Peyer's patch (tissue), 4 donors: Measurements from ENCODE around the gene NCOA3. TPM values are rescaled to one million over a fixed set of nuclear protein-coding genes. Genes with fewer than 3 reads are reported as not detected.
"Not testable (repeated sequence)": the region's sequence is repeated elsewhere in the genome, so short reads cannot be mapped to it uniquely, and the experiment has no call there.

Experiments
- DNase-seq, 3 donors: peaks; one replicate each; pipeline ENCODE4 v3.0.0-alpha.2; 2017 to 2019
- H3K27ac ChIP-seq, 4 donors: fragments of 200-600 bp; sonication (generic); one replicate each; pipeline ENCODE4 v1.5.1; 2016 to 2019
- H3K27me3 ChIP-seq, 2 donors: fragments of 200-600 bp; sonication (generic); one replicate each; pipeline ENCODE4 v1.5.1; 2019
- H3K36me3 ChIP-seq, 3 donors: fragments of 200-600 bp; sonication (generic); one replicate each; pipeline ENCODE4 v1.5.1; 2016 to 2019
- H3K4me1 ChIP-seq, 4 donors: fragments of 200-600 bp; sonication (generic); one replicate each; pipeline ENCODE4 v1.5.1; 2016 to 2019
- H3K4me3 ChIP-seq, 4 donors: fragments of 200-600 bp; sonication (generic); 1 replicate in 3 of 4; 2 replicates in 1 of 4; pipeline ENCODE4 v1.5.1; 2016 to 2019; ENCODE audit warnings: mild to moderate bottlenecking in 1 of 4
- H3K9me3 ChIP-seq, 4 donors: fragments of 200-600 bp; sonication (generic); one replicate each; pipeline ENCODE4 v1.5.1; 2016 to 2019; ENCODE audit warnings: mild to moderate bottlenecking in 1 of 4
- POLR2A ChIP-seq, 2 donors: fragments of 450-650 bp; IDR thresholded peaks; one replicate each; pipeline ENCODE4 v1.5.1; 2017; ENCODE audit warnings: antibody characterized with exemption in 2 of 2, mild to moderate bottlenecking in 2 of 2, moderate library complexity in 2 of 2
- total RNA-seq, 4 donors: library from RNA; depleted of rRNA; stranded (reverse); fragments of >200 nt; gene quantifications; one replicate each; pipeline ENCODE4 v1.1.0, GENCODE V29; 2016
- TF ChIP-seq, protein P1 (sequence below), 6 experiments: fragments of 450-650 bp in 4 of 6; fragments of 200-600 bp in 2 of 6; sonication (generic) in 1 of 6; IDR thresholded peaks; one replicate each; pipeline ENCODE4 v1.5.1; 2017 to 2019; ENCODE audit warnings: antibody characterized with exemption in 6 of 6, mild to moderate bottlenecking in 3 of 6, moderate library complexity in 1 of 6

The NCOA3 gene
- total RNA-seq, 4 donors from 2014 or later, result 17.9 to 99.9 (median 26.6) TPM

DNA sequence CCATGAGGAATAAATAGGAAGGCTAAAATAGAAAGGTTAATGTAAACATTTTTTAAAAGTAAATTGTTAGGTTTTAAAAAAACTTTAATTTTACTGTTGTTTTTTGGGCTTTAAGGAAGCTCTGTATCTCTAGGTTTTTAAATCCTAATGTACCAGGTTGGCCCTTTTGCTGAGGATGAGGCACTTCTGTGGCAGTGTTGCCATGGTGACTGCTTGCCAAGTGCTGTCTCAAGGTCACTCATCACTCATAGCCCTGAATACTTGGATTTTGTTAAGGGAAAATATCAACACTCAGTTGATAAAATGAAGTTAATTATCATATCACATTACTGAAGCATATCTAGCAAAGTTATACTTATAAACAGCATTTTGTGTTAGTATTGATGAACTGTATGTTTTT is 50.2 kb downstream of the NCOA3 start:
- TF ChIP-seq POLR2A (IDR thresholded peaks at IDR 0.05), result no peak
- TF ChIP-seq, protein P1, sequence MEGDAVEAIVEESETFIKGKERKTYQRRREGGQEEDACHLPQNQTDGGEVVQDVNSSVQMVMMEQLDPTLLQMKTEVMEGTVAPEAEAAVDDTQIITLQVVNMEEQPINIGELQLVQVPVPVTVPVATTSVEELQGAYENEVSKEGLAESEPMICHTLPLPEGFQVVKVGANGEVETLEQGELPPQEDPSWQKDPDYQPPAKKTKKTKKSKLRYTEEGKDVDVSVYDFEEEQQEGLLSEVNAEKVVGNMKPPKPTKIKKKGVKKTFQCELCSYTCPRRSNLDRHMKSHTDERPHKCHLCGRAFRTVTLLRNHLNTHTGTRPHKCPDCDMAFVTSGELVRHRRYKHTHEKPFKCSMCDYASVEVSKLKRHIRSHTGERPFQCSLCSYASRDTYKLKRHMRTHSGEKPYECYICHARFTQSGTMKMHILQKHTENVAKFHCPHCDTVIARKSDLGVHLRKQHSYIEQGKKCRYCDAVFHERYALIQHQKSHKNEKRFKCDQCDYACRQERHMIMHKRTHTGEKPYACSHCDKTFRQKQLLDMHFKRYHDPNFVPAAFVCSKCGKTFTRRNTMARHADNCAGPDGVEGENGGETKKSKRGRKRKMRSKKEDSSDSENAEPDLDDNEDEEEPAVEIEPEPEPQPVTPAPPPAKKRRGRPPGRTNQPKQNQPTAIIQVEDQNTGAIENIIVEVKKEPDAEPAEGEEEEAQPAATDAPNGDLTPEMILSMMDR (IDR thresholded peaks at IDR 0.05), result no peak
- no peak for DNase-seq

DNA sequence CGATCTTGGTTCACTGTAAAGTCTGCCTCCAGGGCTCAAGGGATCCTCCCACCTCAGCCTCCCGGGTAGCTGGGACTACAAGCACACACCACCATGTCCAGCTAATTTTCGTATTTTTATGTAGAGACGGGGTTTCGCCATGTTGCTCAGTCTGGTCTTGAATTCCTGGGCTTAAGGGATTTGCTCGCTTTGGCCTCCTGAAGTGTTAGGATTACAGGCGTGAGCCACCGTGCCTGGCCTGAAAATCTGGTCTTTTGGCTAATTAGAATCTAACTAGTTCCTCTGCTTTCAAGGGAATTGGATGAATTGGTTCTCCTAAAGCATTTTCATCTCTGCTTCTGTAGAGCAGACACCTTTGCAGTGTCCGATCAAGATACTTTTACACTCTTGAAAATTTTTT is 51.3 kb downstream of the NCOA3 start:
- Histone ChIP-seq H3K27me3 (no peaks in the 10 kb centered on the region), H3K4me1 (peaks cover 0 to 3% (median 0%) of the 10 kb centered on the region in 4 donors), H3K4me3 (no peak overlapping the region), H3K36me3 (no peaks in the 10 kb centered on the region), H3K27ac (no peak overlapping the region), H3K9me3 (no peaks in the 10 kb centered on the region)
- DNase-seq, result no peak
- TF ChIP-seq, protein P1 (IDR thresholded peaks at IDR 0.05), result no peak
- TF ChIP-seq POLR2A (IDR thresholded peaks at IDR 0.05), result no peak

More for the DNA sequence above, 50.2 kb downstream of the NCOA3 start:
- Histone ChIP-seq H3K36me3 (no peaks in the 10 kb centered on the region), H3K27me3 (no peaks in the 10 kb centered on the region), H3K4me3 (no peak overlapping the region), H3K9me3 (no peaks in the 10 kb centered on the region), H3K4me1 (peaks cover 0 to 3% (median 0%) of the 10 kb centered on the region in 4 donors), H3K27ac (no peak overlapping the region)

DNA sequence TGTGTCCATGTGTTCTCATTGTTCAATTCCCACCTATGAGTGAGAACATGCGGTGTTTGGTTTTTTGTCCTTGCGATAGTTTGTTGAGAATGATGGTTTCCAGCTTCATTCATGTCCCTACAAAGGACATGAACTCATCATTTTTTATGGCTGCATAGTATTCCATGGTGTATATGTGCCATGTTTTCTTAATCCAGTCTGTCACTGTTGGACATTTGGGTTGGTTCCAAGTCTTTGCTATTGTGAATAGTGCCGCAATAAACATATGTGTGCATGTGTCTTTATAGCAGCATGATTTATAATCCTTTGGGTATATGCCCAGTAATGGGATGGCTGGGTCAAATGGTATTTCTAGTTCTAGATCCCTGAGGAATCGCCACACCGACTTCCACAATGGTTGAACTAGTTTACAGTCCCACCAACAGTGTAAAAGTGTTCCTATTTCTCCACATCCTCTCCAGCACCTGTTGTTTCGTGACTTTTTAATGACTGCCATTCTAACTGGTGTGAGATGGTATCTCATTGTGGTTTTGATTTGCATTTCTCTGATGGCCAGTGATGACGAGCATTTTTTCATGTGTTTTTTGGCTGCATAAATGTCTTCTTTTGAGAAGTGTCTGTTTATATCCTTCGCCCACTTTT is 52.0 kb downstream of the NCOA3 start:
- H3K36me3 ChIP-seq, DNase-seq, H3K9me3 ChIP-seq, H3K4me3 ChIP-seq, H3K4me1 ChIP-seq, H3K27ac ChIP-seq, H3K27me3 ChIP-seq: not testable (repeated sequence)

DNA sequence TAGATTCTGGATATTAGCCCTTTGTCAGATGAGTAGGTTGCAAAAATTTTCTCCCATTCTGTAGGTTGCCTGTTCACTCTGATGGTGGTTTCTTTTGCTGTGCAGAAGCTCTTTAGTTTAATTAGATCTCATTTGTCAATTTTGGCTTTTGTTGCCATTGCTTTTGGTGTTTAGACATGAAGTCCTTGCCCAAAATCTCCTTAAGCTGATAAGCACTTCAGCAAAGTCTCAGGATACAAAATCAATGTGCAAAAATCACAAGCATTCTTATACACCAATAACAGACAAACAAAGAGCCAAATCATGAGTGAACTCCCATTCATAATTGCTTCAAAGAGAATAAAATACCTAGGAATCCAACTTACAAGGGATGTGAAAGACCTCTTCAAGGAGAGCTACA is 52.6 kb downstream of the NCOA3 start:
- H3K4me3 ChIP-seq, DNase-seq, H3K36me3 ChIP-seq, H3K27me3 ChIP-seq, H3K27ac ChIP-seq, H3K4me1 ChIP-seq, H3K9me3 ChIP-seq: not testable (repeated sequence)

DNA sequence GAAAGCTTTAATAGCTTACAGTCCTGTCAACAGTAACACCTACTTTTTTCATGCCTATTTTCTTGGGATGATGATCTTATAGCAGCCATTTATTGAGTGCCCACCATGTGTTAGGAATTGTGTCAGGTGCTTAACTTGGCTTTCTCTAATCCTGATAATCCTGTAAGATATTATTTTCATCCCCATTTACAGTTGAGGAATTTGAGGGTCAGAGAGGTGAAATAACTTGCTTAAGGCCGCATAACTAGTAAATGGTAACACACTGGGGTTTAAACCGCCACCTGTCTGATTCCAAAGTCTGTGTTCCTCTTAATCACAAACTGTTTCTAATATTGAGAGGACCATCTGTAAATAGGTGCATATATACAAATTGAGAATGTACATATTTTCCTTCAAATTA is 55.5 kb downstream of the NCOA3 start:
- TF ChIP-seq, protein P1 (IDR thresholded peaks at IDR 0.05), result no peak
- no peak for TF ChIP-seq POLR2A (IDR thresholded peaks at IDR 0.05)
- no peak overlapping the region for H3K27ac ChIP-seq
- peaks cover 0 to 9% (median 0%) of the 10 kb centered on the region in 4 donors for H3K4me1 ChIP-seq
- no peak overlapping the region for H3K4me3 ChIP-seq
- no peaks in the 10 kb centered on the region for H3K27me3 ChIP-seq
- DNase-seq, result no peak
- H3K36me3 ChIP-seq, result no peaks in the 10 kb centered on the region
- no peaks in the 10 kb centered on the region for H3K9me3 ChIP-seq

DNA sequence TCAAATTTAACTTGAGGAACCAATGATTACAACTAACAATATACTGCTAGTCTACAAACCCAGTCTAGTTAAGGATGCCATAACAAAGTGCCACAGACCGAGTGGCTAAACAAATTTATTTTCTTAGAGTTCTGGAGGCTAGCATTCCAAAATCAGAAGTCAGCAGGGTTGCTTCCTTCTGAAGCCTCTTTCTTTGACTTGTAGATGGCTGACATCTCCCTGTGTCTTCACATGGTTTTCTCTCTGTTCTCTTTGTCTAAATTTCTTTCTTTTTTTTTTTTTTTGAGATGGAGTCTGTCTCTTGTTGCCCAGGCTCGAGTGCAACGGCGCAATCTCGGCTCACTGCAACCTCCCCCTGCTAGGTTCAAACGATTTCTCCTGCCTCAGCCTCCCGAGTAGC is 56.1 kb downstream of the NCOA3 start:
- no peak overlapping the region for H3K27ac ChIP-seq
- H3K4me1 ChIP-seq, result peaks cover 0 to 9% (median 0%) of the 10 kb centered on the region in 4 donors
- no peak for DNase-seq
- no peak for TF ChIP-seq POLR2A (IDR thresholded peaks at IDR 0.05)
- no peak overlapping the region for H3K4me3 ChIP-seq
- H3K27me3 ChIP-seq, result no peaks in the 10 kb centered on the region
- no peaks in the 10 kb centered on the region for H3K36me3 ChIP-seq
- H3K9me3 ChIP-seq, result no peaks in the 10 kb centered on the region

DNA sequence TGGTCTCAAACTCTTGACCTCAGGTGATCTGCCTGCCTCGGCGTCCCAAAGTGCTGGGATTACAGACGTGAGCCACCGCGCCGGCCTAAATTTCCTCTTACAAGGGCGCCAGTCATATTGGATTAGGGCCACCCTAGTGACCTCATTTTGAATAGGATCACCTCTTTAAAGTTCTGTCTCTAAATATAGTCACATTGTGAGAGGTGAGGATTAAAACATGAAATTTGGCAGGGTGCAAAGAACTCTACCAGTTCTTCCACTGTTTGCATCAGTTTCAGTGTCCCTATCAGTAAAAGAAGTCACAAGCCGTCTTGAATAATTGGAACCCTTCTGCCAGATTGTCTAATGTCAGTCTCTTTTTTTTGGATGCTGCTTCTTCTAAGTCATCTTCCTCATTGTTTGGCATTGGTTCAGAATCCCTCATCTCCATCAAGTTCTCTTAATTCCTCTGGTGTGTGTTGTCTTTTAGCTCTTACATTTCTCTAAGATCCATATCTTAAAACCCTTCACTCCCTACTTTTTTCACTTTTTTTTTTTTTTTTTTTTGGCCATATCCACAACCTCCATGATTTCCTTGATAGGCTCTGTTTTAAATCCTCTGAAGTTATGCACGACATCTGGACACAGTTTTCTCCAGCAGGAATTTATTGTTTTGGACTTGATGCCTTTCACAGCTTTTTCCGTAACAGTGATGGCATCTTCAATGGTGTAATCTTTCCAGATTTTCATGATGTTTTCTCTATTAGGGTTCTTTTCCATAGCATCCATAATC is 56.8 kb downstream of the NCOA3 start:
- no peak overlapping the region for H3K4me3 ChIP-seq
- TF ChIP-seq, protein P1 (IDR thresholded peaks at IDR 0.05), result no peak
- no peak for TF ChIP-seq POLR2A (IDR thresholded peaks at IDR 0.05)
- H3K27me3 ChIP-seq, result no peaks in the 10 kb centered on the region
- no peak for DNase-seq
- peak overlapping the region in 1 of 4 donors; percentile 27 for H3K27ac ChIP-seq
- peaks cover 0 to 9% (median 2%) of the 10 kb centered on the region in 4 donors for H3K4me1 ChIP-seq
- no peaks in the 10 kb centered on the region for H3K9me3 ChIP-seq
- H3K36me3 ChIP-seq, result no peaks in the 10 kb centered on the region
